Gastrocnemius medialis (tissue), 4 donors: ENCODE results near the gene ZNF236.
A peak's percentile ranks its signal among the peaks of the same experiment; 100 is the strongest.

ENCODE experiments used
- CTCF ChIP-seq, 5 experiments: fragments of 450-650 bp in 3 of 5; fragments of 200-600 bp in 2 of 5; sonication (generic) in 2 of 5; IDR thresholded peaks in 4 of 5; conservative IDR thresholded peaks in 1 of 5; 1 replicate in 4 of 5; 2 replicates in 1 of 5; pipeline ENCODE4 v1.5.1; 2016 to 2019; ENCODE audit warnings: antibody characterized with exemption in 5 of 5, mild to moderate bottlenecking in 3 of 5, moderate library complexity in 3 of 5
- POLR2A ChIP-seq, 2 donors: fragments of 450-650 bp; IDR thresholded peaks; one replicate each; pipeline ENCODE4 v1.6.1; 2017; ENCODE audit warnings: antibody characterized with exemption in 2 of 2, mild to moderate bottlenecking in 2 of 2, moderate library complexity in 2 of 2

GRCh38 chr18:76822506-76823160 lies at the start of gene ZNF236:
- TF ChIP-seq POLR2A (IDR thresholded peaks at IDR 0.05): peak; percentile 74 to 76
- no peak for TF ChIP-seq CTCF (IDR thresholded peaks at IDR 0.05 in 4 of 5, conservative IDR thresholded peaks at IDR 0.05 in 1 of 5)
